H1 (cell line): Measurements from ENCODE around the gene PRDX3. TPM values are rescaled to one million over a fixed set of nuclear protein-coding genes. Genes with fewer than 3 reads are reported as not detected.

ENCODE experiments used
- CTCF ChIA-PET: fragments of 300-600 bp; sonication (Branson Sonifier 250); formaldehyde crosslinking; loops from one replicate; lab custom pipeline; 2021; ENCODE audit not compliant: partially characterized antibody; lab: Charles Lee
- POLR2A ChIA-PET: fragments of 300-600 bp; sonication (Branson Sonifier 250); formaldehyde crosslinking; loops from one replicate; lab custom pipeline; 2021; ENCODE audit warnings: inconsistent platforms; ENCODE audit not compliant: partially characterized antibody; lab: Charles Lee
- DNase-seq, 2 experiments: peaks; one replicate each; pipeline versions ENCODE4 v3.0.0 to v3.0.0-alpha.2; 2010 to 2022; ENCODE audit warnings: low spot score in 2 of 2, low read depth in 1 of 2, mixed read lengths in 1 of 2
- FAIRE-seq: peaks from 2 replicates; lab custom pipeline; 2011; peaks lifted over from hg19 to GRCh38; lab: Jason Lieb, UNC
- H2AFZ ChIP-seq: 2 replicates; pipeline ENCODE4 v1.8.1; 2012; ENCODE audit warnings: low read length, inconsistent platforms
- H2AK5ac ChIP-seq: 2 replicates; pipeline ENCODE4 v1.6.1; 2013; ENCODE audit warnings: low read depth, low read length
- H2BK120ac ChIP-seq: replicated peaks from 2 replicates; pipeline ENCODE3; 2013; ENCODE audit warnings: low read depth, low read length, inconsistent platforms
- H2BK12ac ChIP-seq: 2 replicates; pipeline ENCODE4 v1.6.1; 2013; ENCODE audit warnings: low read depth, low read length
- H2BK15ac ChIP-seq: 2 replicates; pipeline ENCODE4 v1.6.1; 2013; ENCODE audit warnings: low read length
- H2BK20ac ChIP-seq: 2 replicates; pipeline ENCODE4 v1.6.1; 2013; ENCODE audit warnings: low read length
- H2BK5ac ChIP-seq: 2 replicates; pipeline ENCODE4 v1.6.1; 2013; ENCODE audit warnings: low read depth, low read length
- H3K14ac ChIP-seq: 2 replicates; pipeline ENCODE4 v1.6.1; 2013; ENCODE audit warnings: inconsistent platforms; ENCODE audit not compliant: insufficient read length
- H3K18ac ChIP-seq: 2 replicates; pipeline ENCODE4 v1.6.1; 2013; ENCODE audit warnings: low read length; ENCODE audit errors: extremely low read depth
- H3K23ac ChIP-seq: 2 replicates; pipeline ENCODE4 v1.6.1; 2013; ENCODE audit warnings: inconsistent platforms; ENCODE audit not compliant: insufficient read length
- H3K23me2 ChIP-seq: 2 replicates; pipeline ENCODE4 v1.6.1; 2013; ENCODE audit warnings: low read depth, low read length
- H3K27ac ChIP-seq: 2 replicates; pipeline ENCODE4 v1.6.1; 2011; ENCODE audit warnings: low read depth, low read length, inconsistent platforms
- H3K27me3 ChIP-seq, 4 experiments: replicated peaks in 1 of 4; 1 replicate in 1 of 4; 2 replicates in 3 of 4; pipeline versions ENCODE4 v1.6.1 to v1.8.1; 2011 to 2013; ENCODE audit warnings: low read length in 3 of 4, mild to moderate bottlenecking in 3 of 4, inconsistent platforms in 2 of 4, mixed read lengths in 2 of 4, moderate library complexity in 1 of 4; ENCODE audit not compliant: control insufficient read depth in 3 of 4, insufficient read depth in 3 of 4; ENCODE audit errors: extremely low read depth in 1 of 4
- H3K36me3 ChIP-seq, 4 experiments: 2 replicates each; pipeline versions ENCODE4 v1.6.1 to v1.8.1; 2011 to 2013; ENCODE audit warnings: mild to moderate bottlenecking in 4 of 4, low read length in 3 of 4, moderate library complexity in 2 of 4, control low read depth in 1 of 4, inconsistent platforms in 1 of 4; ENCODE audit not compliant: insufficient read depth in 4 of 4, control insufficient read depth in 2 of 4
- H3K4ac ChIP-seq: replicated peaks from 2 replicates; pipeline ENCODE3; 2013; ENCODE audit warnings: low read length, low read depth, mixed read lengths, inconsistent platforms; ENCODE audit not compliant: insufficient read length
- H3K4me1 ChIP-seq, 4 experiments: replicated peaks in 1 of 4; 1 replicate in 1 of 4; 2 replicates in 3 of 4; pipeline versions ENCODE4 v1.6.1 to v1.8.1; 2011 to 2013; ENCODE audit warnings: low read length in 3 of 4, inconsistent platforms in 2 of 4, mixed read lengths in 1 of 4; ENCODE audit not compliant: insufficient read depth in 4 of 4, control insufficient read depth in 3 of 4
- H3K4me2 ChIP-seq, 2 experiments: 2 replicates each; pipeline versions ENCODE4 v1.6.1 to v1.8.1; 2011 to 2013; ENCODE audit warnings: low read depth in 2 of 2, low read length in 2 of 2, control low read depth in 1 of 2, inconsistent platforms in 1 of 2, mild to moderate bottlenecking in 1 of 2; ENCODE audit not compliant: insufficient read depth in 1 of 2
- H3K4me3 ChIP-seq, 4 experiments: fragments of 200-600, 300-600 bp in 1 of 4; sonication (generic), shearing (Covaris generic), sonication (Bioruptor Twin) in 1 of 4; 2 replicates each; pipeline versions ENCODE4 v1.5.1 to v1.8.1; 2011 to 2016; ENCODE audit warnings: low read length in 4 of 4, low read depth in 3 of 4, control low read depth in 2 of 4, inconsistent platforms in 2 of 4, mild to moderate bottlenecking in 2 of 4, mixed read lengths in 1 of 4, moderate library complexity in 1 of 4; ENCODE audit not compliant: insufficient read depth in 2 of 4; ENCODE audit errors: extremely low read depth in 1 of 4
- H3K56ac ChIP-seq: replicated peaks from 2 replicates; pipeline ENCODE3; 2013; ENCODE audit warnings: low read depth, mild to moderate bottlenecking, mixed read lengths, low read length, inconsistent platforms; ENCODE audit not compliant: insufficient read length
- H3K79me1 ChIP-seq: 2 replicates; pipeline ENCODE4 v1.6.1; 2013; ENCODE audit warnings: low read depth, low read length, control low read depth
- H3K79me2 ChIP-seq, 2 experiments: 2 replicates each; pipeline versions ENCODE4 v1.6.1 to v1.8.1; 2012 to 2013; ENCODE audit warnings: low read length in 2 of 2, mild to moderate bottlenecking in 2 of 2, inconsistent platforms in 1 of 2; ENCODE audit not compliant: insufficient read depth in 2 of 2, control insufficient read depth in 1 of 2
- H3K9ac ChIP-seq, 4 experiments: replicated peaks in 1 of 4; 1 replicate in 1 of 4; 2 replicates in 3 of 4; pipeline versions ENCODE4 v1.6.1 to v1.8.1; 2011 to 2013; ENCODE audit warnings: low read depth in 3 of 4, low read length in 3 of 4, control low read depth in 2 of 4, mild to moderate bottlenecking in 2 of 4, moderate library complexity in 2 of 4, inconsistent platforms in 1 of 4; ENCODE audit errors: extremely low read depth in 1 of 4
- H3K9me3 ChIP-seq, 2 experiments: 2 replicates each; pipeline versions ENCODE4 v1.6.1 to v1.8.1; 2012 to 2013; ENCODE audit warnings: mild to moderate bottlenecking in 2 of 2, moderate library complexity in 2 of 2, control low read depth in 1 of 2, inconsistent platforms in 1 of 2, low read depth in 1 of 2, low read length in 1 of 2, mixed read lengths in 1 of 2; ENCODE audit not compliant: insufficient read depth in 2 of 2
- H4K20me1 ChIP-seq, 2 experiments: replicated peaks in 1 of 2; 2 replicates each; pipeline versions ENCODE3 to v1.8.1; 2011 to 2013; ENCODE audit warnings: inconsistent platforms in 2 of 2, low read length in 2 of 2, mild to moderate bottlenecking in 1 of 2; ENCODE audit not compliant: insufficient read depth in 2 of 2, control insufficient read depth in 1 of 2
- H4K5ac ChIP-seq: 2 replicates; pipeline ENCODE4 v1.6.1; 2013; ENCODE audit warnings: low read length, low read depth, mixed read lengths, inconsistent platforms; ENCODE audit not compliant: insufficient read length
- H4K8ac ChIP-seq: 2 replicates; pipeline ENCODE4 v1.8.0; 2013; ENCODE audit warnings: mild to moderate bottlenecking, moderate library complexity, low read length, inconsistent platforms; ENCODE audit not compliant: insufficient read depth; ENCODE audit errors: extremely low read depth
- H4K91ac ChIP-seq: replicated peaks from 2 replicates; pipeline ENCODE3; 2013; ENCODE audit warnings: low read length, mixed read lengths, inconsistent platforms; ENCODE audit not compliant: insufficient read length
- CBX5 ChIP-seq: fragments of 300-800, 300-1000 bp; sonication (generic); IDR thresholded peaks from 2 replicates; pipeline ENCODE4 v1.7.1; 2016; ENCODE audit warnings: antibody characterized with exemption, low read length, low read depth
- WGBS, 2 experiments: shearing (Covaris generic) in 1 of 2; methylation state at CpG; one replicate each; pipeline versions ENCODE4 v1.1.6 to v1.1.7; 2013 to 2015; ENCODE audit warnings: low lambda C conversion rate in 2 of 2, mixed read lengths in 2 of 2, inconsistent platforms in 1 of 2, low coverage in 1 of 2, missing lambda C conversion rate in 1 of 2; ENCODE audit not compliant: insufficient replicate concordance in 2 of 2, insufficient coverage in 1 of 2, insufficient read length in 1 of 2; ENCODE audit errors: extremely low coverage in 1 of 2, missing lambda C conversion rate in 1 of 2; 5-methylcytosine and 5-hydroxymethylcytosine counted together
- polyA plus RNA-seq, 7 experiments: library from polyadenylated mRNA; depleted of rRNA in 3 of 7; stranded (reverse) in 5 of 7; unstranded in 2 of 7; fragments of >200 nt in 5 of 7; fragments of 200-250 nt in 2 of 7; gene quantifications; 1 replicate in 5 of 7; 2 replicates in 1 of 7; 4 replicates in 1 of 7; pipeline versions ENCODE4 v1.2.1 to v1.2.3, GENCODE V29; 2011 to 2013; ENCODE audit warnings: missing spikeins in 2 of 7, mixed read lengths in 2 of 7
- total RNA-seq: library from RNA; stranded (reverse); fragmentation: NEBNext Ultra II Directional; extraction: Animal tissue kit (Norgen Biotek cat#: 25700); gene quantifications from 2 replicates; pipeline ENCODE4 v1.2.1, GENCODE V29; 2021

The PRDX3 gene
- total and polyA plus RNA-seq, 2 of the 8 experiments (the other 6 are each of a cell fraction or from before 2014, with no cell fraction given), result 201 to 208 TPM

- Histone ChIP-seq H3K9me3 (no peaks in the 10 kb centered on the region), H2BK20ac (no peak overlapping the region), H2BK120ac (no peak overlapping the region), H3K79me2 (no peaks in the 10 kb centered on the region), H3K4ac (no peak overlapping the region), H3K23ac (no peak overlapping the region), H3K23me2 (no peaks in the 10 kb centered on the region), H3K14ac (no peak overlapping the region), H3K18ac (no peak overlapping the region), H3K4me3 (no peak overlapping the region), H4K5ac (no peak overlapping the region), H4K20me1 (no peaks in the 10 kb centered on the region), H3K4me1 (no peaks in the 10 kb centered on the region), H3K9ac (no peak overlapping the region), H3K79me1 (no peaks in the 10 kb centered on the region), H3K56ac (no peak overlapping the region), H4K91ac (no peak overlapping the region), H2BK15ac (no peak overlapping the region), H3K27me3 (no peaks in the 10 kb centered on the region), H2BK5ac (no peak overlapping the region), H3K27ac (no peak overlapping the region), H2BK12ac (no peak overlapping the region), H3K36me3 (peaks cover 17 to 66% (median 44%) of the 10 kb centered on the region in 4 experiments), H2AFZ (no peak overlapping the region), H3K4me2 (no peak overlapping the region), H4K8ac (no peak overlapping the region), H2AK5ac (no peak overlapping the region)
- FAIRE-seq (no peak), DNase-seq (no peak)
- 89% methylated on average over 2 of the region's 2 CpGs; no CpG with 5 or more reads in 1 of the 2 experiments for WGBS, 2 experiments
- no peak for TF ChIP-seq CBX5
- ChIA-PET POLR2A (no interaction called here), CTCF (interaction anchor here (1.0 to 1.4 kb wide), 2 partner anchors 59 to 365 kb away, joined by 3 read pairs; no protein-coding TSS in a partner anchor)
These were observed 52.7 kb downstream of the PRDX3 start for GRCh38 chr10:119125942-119126341.
